ENCODE results near the gene AHI1.
A peak's percentile ranks its signal among the peaks of the same experiment; 100 is the strongest.

Gene AHI1

GRCh38 chr6:135235716-135236115, 261.8 kb downstream of the AHI1 start:
- no peak for TF ChIP-seq CTCF (IDR thresholded peaks at IDR 0.05; ENCODE audit: low read depth, low read length)
- TF ChIP-seq EZH2phosphoT487 (IDR thresholded peaks at IDR 0.05; ENCODE audit: low read depth) = no peak

GRCh38 chr6:135234492-135234780, 263.1 kb downstream of the AHI1 start:
- no peaks in the 10 kb centered on the region for H3K9me3 ChIP-seq (ENCODE audit: insufficient read depth, low read length)
- H3K79me2 ChIP-seq (ENCODE audit: low read length) = no peaks in the 10 kb centered on the region
- H3K9ac ChIP-seq (ENCODE audit: low read length) = no peak overlapping the region
- 0 out of 2 replicates have a peak overlapping the region, but pooled peaks have one; percentile 45 for H3K4me3 ChIP-seq (ENCODE audit: low read length)
- no peaks in the 10 kb centered on the region for H3K36me3 ChIP-seq (replicated peaks; ENCODE audit: low read depth, low read length)
- H3K27ac ChIP-seq (ENCODE audit: low read length) = peak overlapping the region; percentile 82
- no peak for TF ChIP-seq CTCF (IDR thresholded peaks at IDR 0.05; ENCODE audit: low read depth, low read length)
- no peak for TF ChIP-seq EZH2phosphoT487 (IDR thresholded peaks at IDR 0.05; ENCODE audit: low read depth)
- H3K27me3 ChIP-seq (ENCODE audit: low read depth, low read length) = no peaks in the 10 kb centered on the region
- H3K4me1 ChIP-seq (ENCODE audit: low read length) = peaks cover 57% of the 10 kb centered on the region
- no peaks in the 10 kb centered on the region for H4K20me1 ChIP-seq (ENCODE audit: insufficient read depth, low read length)
- H3K4me2 ChIP-seq (ENCODE audit: low read length) = peak overlapping the region; percentile 74
- no peak overlapping the region for H2AFZ ChIP-seq (ENCODE audit: low read depth, low read length)

More at GRCh38 chr6:135235716-135236115, 261.8 kb downstream of the AHI1 start:
- H3K79me2 ChIP-seq (ENCODE audit: low read length) = no peaks in the 10 kb centered on the region
- 0 out of 2 replicates have a peak overlapping the region, but pooled peaks have one; percentile 5 for H3K4me3 ChIP-seq (ENCODE audit: low read length)
- H2AFZ ChIP-seq (ENCODE audit: low read depth, low read length) = peak overlapping the region; percentile 25; the same call in 1 of the 2 replicates
- 0 out of 2 replicates have a peak overlapping the region, but pooled peaks have one; percentile 16 for H3K27ac ChIP-seq (ENCODE audit: low read length)
- no peaks in the 10 kb centered on the region for H3K27me3 ChIP-seq (ENCODE audit: low read depth, low read length)
- H3K4me1 ChIP-seq (ENCODE audit: low read length) = peaks cover 54% of the 10 kb centered on the region
- H3K36me3 ChIP-seq (replicated peaks; ENCODE audit: low read depth, low read length) = no peaks in the 10 kb centered on the region
- H3K9ac ChIP-seq (ENCODE audit: low read length) = no peak overlapping the region; the same call in 1 of the 2 replicates
- no peaks in the 10 kb centered on the region for H3K9me3 ChIP-seq (ENCODE audit: insufficient read depth, low read length)
- H3K4me2 ChIP-seq (ENCODE audit: low read length) = peak overlapping the region; percentile 47
- H4K20me1 ChIP-seq (ENCODE audit: insufficient read depth, low read length) = no peaks in the 10 kb centered on the region

- Histone ChIP-seq H3K4me2 (ENCODE audit: low read length) (peak overlapping the region; percentile 74), H3K9me3 (ENCODE audit: insufficient read depth, low read length) (no peaks in the 10 kb centered on the region), H4K20me1 (ENCODE audit: insufficient read depth, low read length) (no peaks in the 10 kb centered on the region), H2AFZ (ENCODE audit: low read depth, low read length) (peak overlapping the region; percentile 44), H3K27ac (ENCODE audit: low read length) (peak overlapping the region; percentile 82), H3K27me3 (ENCODE audit: low read depth, low read length) (no peaks in the 10 kb centered on the region), H3K36me3 (replicated peaks; ENCODE audit: low read depth, low read length) (no peaks in the 10 kb centered on the region), H3K4me3 (ENCODE audit: low read length) (peak overlapping the region; percentile 45), H3K9ac (ENCODE audit: low read length) (peak overlapping the region; percentile 45), H3K79me2 (ENCODE audit: low read length) (no peaks in the 10 kb centered on the region), H3K4me1 (ENCODE audit: low read length) (peaks cover 57% of the 10 kb centered on the region)
- no peak for TF ChIP-seq EZH2phosphoT487 (IDR thresholded peaks at IDR 0.05; ENCODE audit: low read depth)
- TF ChIP-seq CTCF (IDR thresholded peaks at IDR 0.05; ENCODE audit: low read depth, low read length) = no peak
Measured at GRCh38 chr6:135233686-135234491, 263.7 kb downstream of the AHI1 start.

Measured in OCI-LY3 (cell line).